Measurements from ENCODE around the gene SDK1.
"Not testable (repeated sequence)": the region's sequence is repeated elsewhere in the genome, so short reads cannot be mapped to it uniquely, and the experiment has no call there.

Gene SDK1

DNA sequence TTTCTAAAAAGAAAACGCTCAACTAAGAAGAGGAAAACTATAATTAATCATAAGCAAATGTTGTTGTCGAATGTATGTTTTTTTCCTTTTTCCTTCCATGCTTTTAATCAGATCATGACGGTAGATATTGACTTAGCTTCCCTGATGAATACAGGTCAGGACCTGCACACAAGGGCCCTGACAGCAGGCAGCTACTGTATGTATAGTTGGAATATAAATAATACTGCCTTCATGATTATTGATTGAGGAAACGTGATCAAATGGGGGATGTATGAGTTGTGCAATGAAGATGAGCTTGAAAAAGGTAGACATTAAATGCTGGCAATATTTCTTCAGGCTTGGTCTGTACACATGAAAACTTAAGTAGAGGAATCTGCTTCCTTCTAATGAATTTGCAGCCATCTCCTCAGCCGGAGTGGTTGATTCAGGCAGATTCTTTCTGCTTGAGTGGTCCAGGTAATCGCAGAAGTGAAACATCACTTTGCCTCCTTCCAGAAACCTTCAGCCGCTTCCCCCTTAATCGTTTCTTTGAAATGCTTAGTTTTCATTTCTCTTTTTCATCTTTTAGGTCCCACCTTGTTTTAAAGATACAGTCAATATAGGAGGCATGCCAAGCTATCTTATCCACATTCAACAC lies 656.5 kb downstream of the SDK1 start:
- peak; percentile 52 for DNase-seq (ENCODE audit: low spot score)

DNA sequence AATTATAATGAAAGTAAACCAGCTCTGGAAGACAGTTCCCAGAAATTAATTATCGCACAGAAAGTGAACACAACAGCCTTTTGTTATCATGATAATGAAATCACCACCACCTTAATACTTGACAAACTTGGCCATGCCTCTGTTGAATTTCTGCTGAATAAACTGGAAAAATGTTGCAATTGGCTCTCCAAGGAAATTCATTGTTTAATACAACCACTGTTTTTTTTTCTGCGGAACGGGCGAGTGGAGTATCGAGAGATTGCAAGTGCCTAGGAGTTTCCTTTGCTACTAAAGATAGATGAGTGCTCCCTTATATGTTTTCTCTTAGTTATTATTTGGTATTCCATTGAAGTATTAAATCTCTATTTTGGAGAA lies 657.0 kb downstream of the SDK1 start:
- DNase-seq (ENCODE audit: low spot score): no peak

DNA sequence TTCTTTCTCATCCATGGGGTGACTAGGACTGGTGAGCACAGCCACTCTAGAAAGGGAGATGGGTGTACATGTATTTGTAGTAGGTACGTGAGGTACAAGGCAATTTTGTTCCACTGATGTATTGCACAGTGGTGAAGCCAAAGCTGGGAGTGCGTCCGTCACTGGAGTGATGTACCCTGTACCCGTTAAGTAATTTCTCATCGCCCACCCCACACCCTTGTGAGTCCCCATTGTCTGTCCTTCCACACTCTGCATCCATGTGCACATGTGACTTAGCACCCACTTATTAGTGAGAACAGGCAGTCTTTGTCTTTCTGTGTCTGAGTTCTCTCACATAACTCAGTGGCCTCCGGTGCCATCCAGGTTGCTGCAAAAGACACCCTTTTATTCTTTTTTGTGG lies 658.3 kb downstream of the SDK1 start:
- DNase-seq (ENCODE audit: low spot score): no peak

DNA sequence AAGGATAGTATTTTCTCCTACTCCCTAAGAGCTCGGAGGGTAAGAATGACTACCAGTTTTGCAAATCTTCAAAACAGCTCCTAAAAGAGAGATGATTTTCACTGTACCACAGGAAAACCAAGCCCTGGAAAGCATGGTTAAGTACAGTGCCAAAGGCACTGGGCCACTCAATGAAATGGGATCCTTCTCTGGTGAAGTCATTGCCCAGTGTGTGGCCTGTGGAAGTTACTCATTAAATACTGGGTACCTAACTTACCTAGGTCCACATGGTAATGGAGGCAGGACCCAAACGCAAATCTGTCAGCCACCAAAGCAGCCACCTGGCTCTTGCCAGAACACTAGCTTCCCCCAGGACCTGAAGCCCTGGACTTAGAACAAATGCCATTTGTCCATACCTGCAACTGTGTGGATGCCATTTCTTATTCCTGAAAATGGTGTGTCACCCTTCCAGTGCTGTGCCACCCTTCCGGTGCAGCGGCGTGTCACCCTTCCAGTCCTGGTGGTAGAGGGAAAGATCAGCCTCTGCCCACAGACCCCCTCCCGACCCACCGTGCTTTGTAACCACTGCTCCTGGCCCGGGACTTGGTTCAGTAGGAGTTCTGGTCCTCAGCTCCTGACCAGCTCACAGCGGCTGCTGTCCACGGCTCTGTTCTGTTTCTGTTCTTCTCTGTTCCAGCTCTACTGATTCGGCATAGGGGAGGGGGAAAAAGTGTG lies 659.2 kb downstream of the SDK1 start:
- DNase-seq (ENCODE audit: low spot score): no peak

DNA sequence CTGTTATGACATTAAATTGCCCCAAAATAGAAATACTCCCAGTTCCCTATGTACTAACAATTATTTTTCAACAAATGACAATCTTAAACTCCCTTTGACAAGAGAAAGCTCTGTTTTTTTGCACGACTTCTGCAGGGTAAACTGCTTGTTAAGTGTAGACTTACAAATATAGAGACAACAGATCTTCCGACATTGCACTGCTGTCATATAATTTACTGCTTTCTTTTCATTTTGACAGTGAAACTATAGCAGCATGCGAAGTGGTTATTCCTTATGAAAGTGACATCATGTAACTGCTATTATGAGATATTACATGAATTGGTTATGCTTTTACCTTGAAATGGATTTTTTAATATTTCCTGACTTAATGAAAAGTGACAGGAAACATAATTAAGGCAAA lies 659.9 kb downstream of the SDK1 start:
- no peak for DNase-seq (ENCODE audit: low spot score)

DNA sequence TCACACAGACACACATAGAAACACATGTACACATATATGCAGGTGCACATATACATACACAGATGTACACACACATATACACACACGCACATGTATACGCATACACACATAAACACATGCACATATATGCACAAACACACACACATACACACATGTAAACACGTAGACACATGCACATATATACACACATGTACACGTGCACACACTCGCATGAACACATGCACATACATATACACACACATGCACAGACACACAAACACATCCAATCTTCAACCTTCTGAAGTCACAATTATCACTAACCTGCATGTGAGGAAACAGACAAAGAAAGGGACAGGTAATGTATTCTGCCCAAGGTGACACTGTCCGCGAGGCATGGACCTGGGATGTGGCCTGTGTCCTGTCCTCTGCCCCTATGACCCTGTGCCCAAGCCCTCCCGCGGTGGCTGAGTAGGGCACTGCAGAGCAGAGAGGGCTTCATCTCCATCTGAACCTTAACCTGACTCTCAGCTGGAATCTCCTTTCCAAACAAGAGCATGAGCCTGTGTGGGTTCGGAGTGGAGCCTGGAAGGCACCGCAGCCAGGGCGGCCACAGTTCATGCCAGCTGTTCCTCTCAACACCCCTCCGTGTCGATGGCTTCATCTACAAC lies 660.9 kb downstream of the SDK1 start:
- no peak for DNase-seq (ENCODE audit: low spot score)

DNA sequence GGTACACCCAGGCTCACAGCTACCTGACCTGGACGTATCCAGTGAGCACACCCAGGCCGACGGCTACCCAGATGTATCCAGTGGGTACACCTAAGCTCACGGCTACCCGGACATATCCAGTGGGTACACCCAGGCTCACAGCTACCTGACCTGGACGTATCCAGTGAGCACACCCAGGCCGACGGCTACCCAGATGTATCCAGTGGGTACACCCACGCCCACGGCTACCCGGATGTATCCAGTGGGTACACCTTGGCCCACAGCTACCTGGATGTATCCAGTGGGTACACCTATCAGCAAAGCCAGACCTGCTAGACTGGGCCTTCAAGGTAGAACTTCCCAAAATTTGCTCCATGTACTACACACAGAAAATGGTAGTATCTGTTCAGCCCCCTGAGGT lies 662.7 kb downstream of the SDK1 start:
- not testable (repeated sequence) for DNase-seq (ENCODE audit: low spot score)

DNA sequence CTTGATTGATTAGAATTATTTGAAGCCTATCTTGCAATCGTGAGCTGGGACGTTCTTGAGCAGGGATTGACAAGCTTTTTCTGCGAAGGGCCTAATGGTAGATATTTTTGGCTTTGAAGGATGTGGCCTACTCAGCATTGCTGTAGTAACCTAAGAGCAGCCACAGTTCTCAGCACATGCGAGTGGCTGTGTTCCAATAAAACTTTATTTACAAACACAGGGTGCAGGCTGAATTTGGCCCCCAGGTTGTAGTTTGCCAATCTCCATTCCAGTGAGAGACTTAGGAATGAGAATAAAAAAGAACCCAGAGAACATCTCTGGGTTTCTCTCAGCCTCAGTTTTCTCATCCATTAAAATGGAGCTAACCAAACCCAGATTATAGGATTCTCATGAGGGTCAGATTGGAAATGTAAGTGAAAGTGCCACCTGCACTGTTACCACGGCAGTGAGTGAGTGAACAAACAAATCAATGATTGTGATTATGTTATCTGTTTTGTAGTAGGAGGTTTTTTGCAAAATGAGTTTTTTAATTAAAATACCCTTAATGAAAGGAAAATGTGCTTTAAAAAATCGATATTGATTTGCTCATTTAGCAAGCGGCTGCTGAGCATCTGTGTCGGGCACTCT lies 664.0 kb downstream of the SDK1 start:
- no peak for DNase-seq (ENCODE audit: low spot score)

DNA sequence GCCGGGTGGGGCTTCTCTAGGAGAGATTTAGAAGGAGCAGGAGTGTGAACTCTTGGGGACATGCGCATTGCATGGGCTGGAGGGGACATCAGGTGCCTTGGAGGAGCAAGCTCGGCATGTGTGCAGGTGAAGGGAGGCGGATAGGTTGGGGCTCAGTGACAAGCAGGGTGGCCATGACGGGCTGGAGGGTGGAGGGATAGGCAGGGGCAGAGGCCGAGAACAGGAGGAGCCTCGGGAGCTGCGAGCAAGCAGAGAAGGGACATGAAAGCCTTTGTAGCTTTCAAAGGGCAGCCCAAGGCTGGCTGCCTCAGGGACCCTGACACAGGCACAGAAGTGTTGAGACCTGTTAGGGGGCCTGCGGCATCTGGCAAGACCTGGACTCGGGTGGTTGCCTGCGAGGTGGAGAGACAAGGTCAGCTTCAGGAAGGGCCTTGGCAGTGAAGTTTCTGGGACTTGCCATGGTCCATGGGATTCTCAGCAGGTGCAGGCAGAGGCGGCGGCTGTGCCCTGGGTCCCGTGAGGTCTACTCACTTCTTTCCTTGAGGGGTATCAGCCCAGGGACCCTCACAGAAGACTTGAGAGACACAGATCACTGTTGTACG lies 664.8 kb downstream of the SDK1 start:
- DNase-seq (ENCODE audit: low spot score): no peak

DNA sequence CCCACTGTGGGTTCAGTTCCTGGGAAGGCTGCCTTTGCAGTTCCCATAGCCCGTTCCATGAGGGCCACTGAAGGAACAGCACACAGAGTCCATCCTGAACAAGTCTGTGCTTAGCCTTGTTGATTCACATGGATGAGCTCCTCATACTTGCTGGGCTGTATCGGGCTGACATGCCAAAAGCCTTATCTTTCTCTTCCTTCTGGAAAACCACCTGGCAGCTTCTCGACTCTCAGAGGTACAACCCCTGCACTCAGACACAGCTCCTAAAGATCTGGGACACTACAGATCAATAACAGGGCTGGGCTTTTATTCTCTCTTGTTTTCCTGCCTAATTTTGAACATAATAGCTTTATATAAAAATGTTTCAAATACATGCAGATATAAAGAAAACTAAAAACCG lies 667.2 kb downstream of the SDK1 start:
- DNase-seq (ENCODE audit: low spot score): no peak

DNA sequence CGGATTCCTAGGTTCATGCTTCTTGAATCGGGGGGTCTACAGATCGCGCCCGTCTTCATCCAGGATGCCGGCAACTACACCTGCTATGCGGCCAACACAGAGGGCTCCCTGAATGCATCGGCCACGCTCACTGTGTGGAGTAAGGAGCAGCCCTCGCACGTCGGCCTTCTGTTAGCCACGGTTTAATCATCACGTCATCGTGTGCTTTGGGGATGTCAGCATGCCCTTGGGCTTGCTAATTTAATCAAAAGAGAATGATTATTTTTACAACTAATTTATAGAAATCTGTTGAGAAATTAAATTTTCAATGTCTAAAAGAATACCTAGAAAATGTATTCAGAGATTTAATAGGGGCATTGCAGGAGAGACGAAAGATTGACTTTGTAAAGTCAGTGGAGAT lies 668.2 kb downstream of the SDK1 start:
- no peak for DNase-seq (ENCODE audit: low spot score)

DNA sequence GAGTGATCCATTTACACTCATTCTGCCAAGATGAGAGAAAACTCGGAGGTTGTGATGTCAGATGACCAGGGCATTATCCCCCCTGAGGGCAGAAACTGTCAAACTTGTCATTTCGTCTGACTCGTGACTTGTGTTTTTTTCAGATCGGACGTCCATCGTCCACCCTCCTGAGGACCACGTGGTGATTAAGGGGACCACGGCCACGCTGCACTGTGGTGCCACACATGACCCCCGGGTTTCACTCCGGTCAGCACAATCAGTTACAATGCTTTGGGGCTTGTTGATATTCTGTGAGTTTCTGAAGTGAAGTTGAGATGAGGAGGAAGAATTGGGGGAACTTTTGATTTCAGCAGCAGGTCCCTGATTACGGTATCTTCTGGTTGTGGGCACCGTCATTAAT lies 670.3 kb downstream of the SDK1 start:
- no peak for DNase-seq (ENCODE audit: low spot score)

DNA sequence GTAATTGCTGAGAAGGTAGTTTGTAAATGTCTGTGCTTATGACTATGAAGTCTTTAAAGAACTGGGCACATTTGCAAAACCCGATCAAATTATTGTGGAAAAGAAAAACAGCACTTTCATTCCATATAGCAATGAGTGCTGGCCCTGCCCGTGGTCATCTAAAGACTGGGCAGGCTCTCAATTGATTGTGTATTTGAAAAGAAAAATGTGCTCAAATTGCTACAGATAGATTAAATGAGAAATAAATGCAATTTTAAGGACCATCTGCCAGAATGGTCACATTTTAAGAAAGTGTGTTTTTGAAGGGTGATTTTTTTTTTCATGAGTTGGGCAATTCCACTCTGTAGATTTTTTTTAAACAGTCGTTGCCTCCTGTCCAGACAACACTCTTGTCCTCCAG lies 672.2 kb downstream of the SDK1 start:
- no peak for DNase-seq (ENCODE audit: low spot score)

DNA sequence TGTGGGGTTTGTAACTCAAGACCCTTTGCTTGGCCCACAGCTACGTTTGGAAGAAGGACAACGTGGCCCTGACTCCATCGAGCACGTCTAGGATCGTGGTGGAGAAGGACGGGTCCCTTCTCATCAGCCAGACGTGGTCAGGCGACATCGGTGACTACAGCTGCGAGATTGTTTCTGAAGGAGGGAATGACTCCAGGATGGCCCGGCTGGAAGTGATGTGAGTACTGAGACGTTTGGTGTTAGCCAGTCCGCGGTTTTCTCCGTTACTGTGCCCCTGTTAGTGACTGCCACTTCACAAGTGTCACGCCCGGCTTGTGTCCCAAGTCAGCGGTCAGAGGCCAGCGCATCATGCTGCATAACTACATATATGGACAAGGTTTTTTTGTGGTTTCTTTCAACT lies 673.3 kb downstream of the SDK1 start:
- no peak for DNase-seq (ENCODE audit: low spot score)

DNA sequence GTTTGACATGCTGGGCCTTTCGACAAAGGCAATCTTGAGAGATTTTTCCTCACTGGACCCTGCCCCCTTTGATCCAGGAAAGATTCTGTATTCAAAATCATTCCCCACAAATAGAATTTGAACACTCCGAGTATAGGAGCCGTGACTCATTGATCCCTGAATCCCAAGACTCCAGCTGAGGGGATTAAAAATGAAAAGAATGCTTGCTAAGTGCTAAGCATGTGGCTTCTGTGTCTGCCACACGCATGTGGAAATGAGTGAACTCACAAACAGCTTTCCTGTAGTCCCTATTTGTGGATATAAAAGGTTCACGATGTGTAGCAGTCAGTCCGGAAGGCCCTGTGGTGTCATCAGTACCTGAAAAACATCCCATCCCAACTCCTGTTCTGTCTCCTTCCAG lies 674.3 kb downstream of the SDK1 start:
- DNase-seq (ENCODE audit: low spot score): no peak

DNA sequence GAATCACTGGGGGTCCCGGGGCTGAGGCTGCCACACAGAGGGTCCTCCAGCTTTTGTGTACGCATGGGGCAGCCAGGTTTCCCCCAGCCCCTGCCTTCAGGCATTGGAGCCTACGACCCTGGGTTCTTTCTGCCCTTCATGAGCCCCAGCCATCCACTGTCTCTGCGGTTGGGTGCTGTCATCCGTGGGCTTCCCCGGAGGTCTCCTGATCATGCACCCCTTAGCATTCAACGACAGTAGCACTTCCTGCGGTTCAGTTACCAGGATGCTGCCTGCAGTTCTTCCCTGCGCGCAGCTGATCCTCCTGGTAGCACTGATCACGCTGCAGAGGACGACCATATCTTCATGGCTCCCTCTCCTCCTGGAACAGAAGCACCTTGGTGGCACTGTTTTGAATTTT lies 676.3 kb downstream of the SDK1 start:
- no peak for DNase-seq (ENCODE audit: low spot score)

DNA sequence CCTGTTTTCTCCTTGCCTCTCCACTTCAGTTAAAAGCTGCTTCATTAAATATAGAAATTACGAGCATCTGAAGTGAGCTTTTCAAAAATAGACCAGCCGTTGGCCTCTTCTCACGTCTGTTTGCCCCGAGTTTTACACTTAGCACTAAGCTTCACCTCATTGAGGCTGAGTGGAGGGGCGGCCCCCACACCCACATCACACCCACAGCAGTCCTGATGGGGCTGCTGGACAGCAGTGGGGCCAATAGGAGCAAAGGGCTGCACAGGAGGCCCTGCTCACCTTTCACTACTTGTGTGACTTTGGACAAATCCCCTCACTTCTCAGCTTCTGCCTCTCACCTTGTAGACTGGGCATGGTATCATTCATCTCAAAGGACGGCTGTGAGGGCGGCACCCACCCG lies 677.8 kb downstream of the SDK1 start:
- DNase-seq (ENCODE audit: low spot score): no peak

DNA sequence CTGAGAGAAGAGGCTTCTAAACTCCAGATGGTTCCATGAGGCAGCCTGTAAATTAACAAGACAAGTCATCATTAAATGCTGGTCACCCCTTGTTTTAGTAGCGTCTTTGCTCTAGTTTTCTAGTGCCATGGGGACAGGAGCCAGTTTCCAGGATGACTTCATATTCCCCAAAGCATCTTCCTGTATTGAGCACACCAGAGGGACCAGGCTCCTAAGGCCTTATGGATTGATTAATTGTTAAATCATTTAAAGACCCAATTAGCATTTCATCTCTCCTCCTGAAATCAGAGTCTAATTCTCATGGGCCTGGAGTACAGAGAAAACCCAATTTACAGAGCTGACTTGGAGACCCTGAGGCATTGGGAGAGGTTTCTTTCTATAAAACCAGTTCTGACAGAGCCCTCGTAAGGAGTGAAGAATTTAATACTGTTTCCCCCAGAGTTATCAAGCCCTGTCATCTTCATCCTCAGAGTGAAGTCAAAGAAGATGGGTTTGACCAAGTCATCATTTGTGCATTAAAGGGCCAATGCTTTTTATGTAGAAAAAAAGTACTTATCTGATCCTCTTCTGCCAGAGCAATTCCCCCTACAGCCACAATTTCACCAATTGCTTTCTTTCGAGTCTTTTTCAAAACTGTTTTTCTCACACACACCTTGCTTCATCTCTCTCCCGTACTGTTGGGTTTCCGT lies 678.7 kb downstream of the SDK1 start:
- no peak for DNase-seq (ENCODE audit: low spot score)

DNA sequence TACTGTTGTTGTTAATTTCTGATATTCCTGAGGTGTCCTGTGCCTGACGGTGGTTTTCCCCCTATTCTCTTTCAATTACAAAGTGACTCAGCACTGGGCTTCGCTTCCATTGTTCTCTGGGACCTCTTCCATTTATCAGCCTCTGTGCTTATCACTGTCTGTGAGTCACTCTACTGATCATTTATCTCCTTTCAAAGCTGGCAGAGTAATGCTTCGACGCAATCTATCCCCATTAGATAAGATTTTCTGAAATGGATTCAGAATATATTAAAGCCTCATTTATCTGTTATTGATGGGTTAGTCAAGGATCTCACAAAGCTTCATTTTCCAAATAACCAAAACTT lies 679.2 kb downstream of the SDK1 start:
- DNase-seq (ENCODE audit: low spot score): no peak

DNA sequence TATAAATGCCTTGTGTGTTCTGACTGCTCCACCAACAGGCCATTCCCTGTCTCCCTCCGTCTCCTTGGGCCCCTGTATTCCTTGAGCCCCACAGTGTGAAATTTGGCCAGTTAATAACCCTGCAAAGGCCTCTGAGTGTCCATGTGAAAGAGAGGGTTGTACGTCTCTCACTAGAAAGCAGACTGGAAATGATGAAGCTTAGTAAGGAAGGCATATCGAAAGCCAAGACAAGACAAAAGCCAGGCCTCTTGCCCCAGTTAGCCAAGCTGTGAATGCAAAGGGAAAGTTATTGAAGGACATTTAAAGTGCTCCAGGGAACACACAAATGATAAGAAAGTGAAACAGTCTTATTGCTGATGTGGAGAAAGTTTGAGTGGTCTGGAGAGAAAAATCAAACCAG lies 680.2 kb downstream of the SDK1 start:
- DNase-seq (ENCODE audit: low spot score): no peak

DNA sequence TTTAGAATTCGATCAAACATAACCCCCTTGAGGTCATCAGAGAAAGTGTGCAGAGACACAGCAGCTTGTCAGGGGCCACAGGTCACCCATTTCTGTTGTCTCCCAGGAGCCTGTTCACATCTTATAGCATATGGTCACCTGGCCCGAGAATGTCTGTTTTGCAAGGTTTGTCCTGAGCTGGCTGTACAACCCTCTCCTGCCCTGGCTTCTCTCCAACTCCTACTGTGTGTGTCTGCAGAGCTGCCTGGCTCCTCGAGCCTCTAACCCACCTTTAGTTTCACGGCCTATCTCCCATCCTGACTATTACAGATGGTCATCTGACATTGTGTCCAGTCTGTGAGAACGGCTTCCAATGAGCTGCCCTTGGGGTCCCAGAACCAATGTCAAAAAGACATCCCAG lies 683.4 kb downstream of the SDK1 start:
- DNase-seq (ENCODE audit: low spot score): no peak

DNA sequence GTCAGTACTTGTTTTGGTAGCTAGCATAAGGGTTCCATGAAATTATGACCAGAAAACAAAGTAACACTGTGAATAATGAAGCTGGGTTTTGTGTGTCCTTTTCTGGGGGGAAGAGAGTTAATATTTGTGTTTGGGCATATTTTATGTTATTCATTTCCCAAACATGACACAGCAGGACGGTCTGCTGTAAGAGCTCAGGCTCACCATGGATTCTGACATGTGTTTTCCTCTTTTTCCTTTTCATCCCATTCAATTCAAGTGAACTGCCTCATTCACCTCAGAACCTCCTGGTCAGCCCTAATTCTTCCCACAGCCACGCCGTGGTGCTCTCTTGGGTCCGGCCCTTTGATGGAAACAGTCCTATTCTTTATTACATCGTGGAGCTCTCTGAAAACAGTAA lies 685.9 kb downstream of the SDK1 start:
- no peak for DNase-seq (ENCODE audit: low spot score)

Data from germinal center (tissue), 1 donor.